Panc1 (cell line): ENCODE results near the gene FGA. TPM values are rescaled to one million over a fixed set of nuclear protein-coding genes. Genes with fewer than 3 reads are reported as not detected.

Source experiments
- ATAC-seq: fragments of 200-7000 bp; cut with Tn5 transposase; 2 replicates; pipeline ENCODE4 v1.9.1; 2020; ENCODE audit warnings: mild to moderate bottlenecking, moderate library complexity
- BruUV-seq: library from RNA; stranded (reverse); fragments of 400-500 nt; replicated peaks from 2 replicates; lab custom pipeline; 2021; lab: Mats Ljungman, UMichigan
- CTCF ChIA-PET: fragments of 300-600 bp; sonication (Branson Sonifier 250); formaldehyde crosslinking; loops from one replicate; lab custom pipeline; 2022; ENCODE audit warnings: antibody characterized with exemption; lab: Charles Lee
- POLR2A ChIA-PET: fragments of 300-600 bp; sonication (Branson Sonifier 250); formaldehyde crosslinking; loops from one replicate; lab custom pipeline; 2022; ENCODE audit warnings: antibody characterized with exemption; lab: Charles Lee
- DNase-seq: peaks from one replicate; pipeline ENCODE4 v3.0.0-alpha.2; 2010; ENCODE audit warnings: low read depth, low spot score
- H3K27ac ChIP-seq: 2 replicates; pipeline ENCODE4 v1.5.1; 2011; ENCODE audit warnings: mild to moderate bottlenecking, low read length, inconsistent platforms
- H3K27me3 ChIP-seq: fragments of 200-500 bp; sonication (Bioruptor generic); 2 replicates; pipeline ENCODE4 v1.6.0; 2014; ENCODE audit warnings: low read length, inconsistent platforms; ENCODE audit not compliant: control insufficient read depth, insufficient read depth
- H3K36me3 ChIP-seq: fragments of 200-500 bp; sonication (Bioruptor generic); 2 replicates; pipeline ENCODE4 v1.5.1; 2014; ENCODE audit warnings: inconsistent platforms, mild to moderate bottlenecking, low read length, moderate library complexity; ENCODE audit not compliant: control insufficient read depth, insufficient read depth
- H3K4me1 ChIP-seq: 2 replicates; pipeline ENCODE4 v1.5.1; 2011; ENCODE audit warnings: inconsistent platforms, mild to moderate bottlenecking, low read length, moderate library complexity; ENCODE audit not compliant: control insufficient read depth, insufficient read depth
- H3K4me3 ChIP-seq, 2 experiments: 2 replicates each; pipeline ENCODE4 v1.5.1; 2011 to 2012; ENCODE audit warnings: low read depth in 2 of 2, low read length in 2 of 2, mild to moderate bottlenecking in 2 of 2, inconsistent platforms in 1 of 2, moderate library complexity in 1 of 2
- H3K9me3 ChIP-seq: fragments of 200-500 bp; sonication (Bioruptor generic); 2 replicates; pipeline ENCODE4 v1.5.1; 2014; ENCODE audit warnings: low read depth, mild to moderate bottlenecking, inconsistent platforms, low read length, moderate library complexity; ENCODE audit not compliant: control insufficient read depth, insufficient read depth
- POLR2AphosphoS5 ChIP-seq: IDR thresholded peaks from 2 replicates; pipeline ENCODE4 v1.6.1; 2012; ENCODE audit warnings: mild to moderate bottlenecking, low read depth, low read length, moderate library complexity
- SIN3A ChIP-seq: IDR thresholded peaks from 2 replicates; pipeline ENCODE4 v1.6.1; 2012; ENCODE audit warnings: low read depth, mild to moderate bottlenecking, low read length, moderate library complexity, borderline replicate concordance; ENCODE audit not compliant: insufficient read depth
- TCF7L2 ChIP-seq: IDR thresholded peaks from 2 replicates; pipeline ENCODE4 v1.6.1; 2011; ENCODE audit warnings: mild to moderate bottlenecking, low read depth, low read length, inconsistent platforms
- in situ Hi-C: cut with HindIII; loops from 2 replicates; pipeline ENCODE4 v1.10.0; 2016; ENCODE audit warnings: low sequenced_read_pairs, low pct_unique_long_range_greater_than_20kb
- intact Hi-C: fragments of 100-400 bp; cut with micrococcal nuclease; formaldehyde crosslinking; loops from one replicate; pipeline ENCODE4 v1.10.0; 2022; ENCODE audit not compliant: unreplicated experiment
- total RNA-seq: library from RNA; stranded (reverse); gene quantifications from one replicate; pipeline ENCODE4 v1.2.1, GENCODE V29; 2021; ENCODE audit not compliant: unreplicated experiment
- TF ChIP-seq, protein P1 (sequence below): fragments of 450-650 bp; IDR thresholded peaks from 2 replicates; pipeline ENCODE4 v1.5.1; 2017; ENCODE audit warnings: mild to moderate bottlenecking
- TF ChIP-seq, protein P2 (sequence below), 2 experiments: IDR thresholded peaks; 2 replicates each; pipeline ENCODE4 v1.6.1; 2011 to 2012; ENCODE audit warnings: low read depth in 2 of 2, control low read depth in 1 of 2, low read length in 1 of 2, mild to moderate bottlenecking in 1 of 2, moderate library complexity in 1 of 2; ENCODE audit not compliant: insufficient read depth in 1 of 2

FGA gene
- total RNA-seq, 1 experiment from 2014 or later: 2.7 TPM

DNA sequence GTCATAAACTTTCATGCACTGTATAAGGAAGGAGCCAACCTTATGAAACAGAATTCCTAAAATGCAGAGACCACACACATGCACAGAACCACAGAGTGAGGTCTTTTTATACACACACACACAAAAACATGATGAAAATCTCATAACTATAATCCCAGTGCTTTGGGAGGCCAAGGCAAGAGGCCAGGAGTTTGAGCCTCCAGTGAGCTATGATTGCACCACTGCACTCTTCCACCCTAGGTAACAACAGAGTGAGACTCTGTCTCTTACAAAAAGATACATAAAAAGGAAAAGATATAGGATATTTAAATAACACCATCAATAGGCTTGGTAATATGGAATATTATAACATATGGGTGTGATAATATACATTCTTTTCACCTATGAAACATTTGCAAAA lies 10.6 kb downstream of the FGA start:
- CTCF ChIA-PET: no interaction called here
- no peaks in the 10 kb centered on the region for H3K9me3 ChIP-seq
- POLR2A ChIA-PET: no interaction called here

DNA sequence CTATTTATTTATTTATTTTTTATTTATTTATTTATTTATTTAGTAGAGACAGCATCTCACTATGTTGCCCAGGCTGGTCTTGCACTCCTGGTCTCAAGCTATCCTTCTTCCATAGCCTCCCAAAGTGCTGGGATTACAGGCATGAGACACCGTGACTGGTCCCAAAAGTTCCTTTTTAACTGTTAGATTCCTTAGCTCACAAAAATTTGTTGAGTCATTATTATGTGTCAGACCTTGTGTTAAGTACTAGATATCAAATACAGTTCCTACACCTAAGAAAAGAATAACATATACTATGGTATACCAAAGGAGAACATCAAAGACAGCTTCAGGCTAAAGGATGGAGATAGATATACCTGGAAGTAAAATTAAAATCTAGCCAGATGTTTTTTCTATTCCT lies 11.6 kb downstream of the FGA start:
- TF ChIP-seq POLR2AphosphoS5: no peak
- TF ChIP-seq, protein P1, sequence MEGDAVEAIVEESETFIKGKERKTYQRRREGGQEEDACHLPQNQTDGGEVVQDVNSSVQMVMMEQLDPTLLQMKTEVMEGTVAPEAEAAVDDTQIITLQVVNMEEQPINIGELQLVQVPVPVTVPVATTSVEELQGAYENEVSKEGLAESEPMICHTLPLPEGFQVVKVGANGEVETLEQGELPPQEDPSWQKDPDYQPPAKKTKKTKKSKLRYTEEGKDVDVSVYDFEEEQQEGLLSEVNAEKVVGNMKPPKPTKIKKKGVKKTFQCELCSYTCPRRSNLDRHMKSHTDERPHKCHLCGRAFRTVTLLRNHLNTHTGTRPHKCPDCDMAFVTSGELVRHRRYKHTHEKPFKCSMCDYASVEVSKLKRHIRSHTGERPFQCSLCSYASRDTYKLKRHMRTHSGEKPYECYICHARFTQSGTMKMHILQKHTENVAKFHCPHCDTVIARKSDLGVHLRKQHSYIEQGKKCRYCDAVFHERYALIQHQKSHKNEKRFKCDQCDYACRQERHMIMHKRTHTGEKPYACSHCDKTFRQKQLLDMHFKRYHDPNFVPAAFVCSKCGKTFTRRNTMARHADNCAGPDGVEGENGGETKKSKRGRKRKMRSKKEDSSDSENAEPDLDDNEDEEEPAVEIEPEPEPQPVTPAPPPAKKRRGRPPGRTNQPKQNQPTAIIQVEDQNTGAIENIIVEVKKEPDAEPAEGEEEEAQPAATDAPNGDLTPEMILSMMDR: no peak
- TF ChIP-seq, protein P2, sequence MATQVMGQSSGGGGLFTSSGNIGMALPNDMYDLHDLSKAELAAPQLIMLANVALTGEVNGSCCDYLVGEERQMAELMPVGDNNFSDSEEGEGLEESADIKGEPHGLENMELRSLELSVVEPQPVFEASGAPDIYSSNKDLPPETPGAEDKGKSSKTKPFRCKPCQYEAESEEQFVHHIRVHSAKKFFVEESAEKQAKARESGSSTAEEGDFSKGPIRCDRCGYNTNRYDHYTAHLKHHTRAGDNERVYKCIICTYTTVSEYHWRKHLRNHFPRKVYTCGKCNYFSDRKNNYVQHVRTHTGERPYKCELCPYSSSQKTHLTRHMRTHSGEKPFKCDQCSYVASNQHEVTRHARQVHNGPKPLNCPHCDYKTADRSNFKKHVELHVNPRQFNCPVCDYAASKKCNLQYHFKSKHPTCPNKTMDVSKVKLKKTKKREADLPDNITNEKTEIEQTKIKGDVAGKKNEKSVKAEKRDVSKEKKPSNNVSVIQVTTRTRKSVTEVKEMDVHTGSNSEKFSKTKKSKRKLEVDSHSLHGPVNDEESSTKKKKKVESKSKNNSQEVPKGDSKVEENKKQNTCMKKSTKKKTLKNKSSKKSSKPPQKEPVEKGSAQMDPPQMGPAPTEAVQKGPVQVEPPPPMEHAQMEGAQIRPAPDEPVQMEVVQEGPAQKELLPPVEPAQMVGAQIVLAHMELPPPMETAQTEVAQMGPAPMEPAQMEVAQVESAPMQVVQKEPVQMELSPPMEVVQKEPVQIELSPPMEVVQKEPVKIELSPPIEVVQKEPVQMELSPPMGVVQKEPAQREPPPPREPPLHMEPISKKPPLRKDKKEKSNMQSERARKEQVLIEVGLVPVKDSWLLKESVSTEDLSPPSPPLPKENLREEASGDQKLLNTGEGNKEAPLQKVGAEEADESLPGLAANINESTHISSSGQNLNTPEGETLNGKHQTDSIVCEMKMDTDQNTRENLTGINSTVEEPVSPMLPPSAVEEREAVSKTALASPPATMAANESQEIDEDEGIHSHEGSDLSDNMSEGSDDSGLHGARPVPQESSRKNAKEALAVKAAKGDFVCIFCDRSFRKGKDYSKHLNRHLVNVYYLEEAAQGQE (IDR thresholded peaks at IDR 0.05; ENCODE audit: insufficient read depth in 1 of 2, low read depth in 2 of 2, low read length in 1 of 2): no peak
- no peak for TF ChIP-seq SIN3A
- no peak for TF ChIP-seq TCF7L2
- no TSS peak for BruUV-seq
- ATAC-seq: no peak
- intact Hi-C loops (no loop called here), in situ Hi-C loops (no loop called here)
- H3K27ac ChIP-seq: no peak overlapping the region
- no peaks in the 10 kb centered on the region for H3K4me1 ChIP-seq
- H3K9me3 ChIP-seq: no peaks in the 10 kb centered on the region
- no peak overlapping the region for H3K4me3 ChIP-seq
- H3K27me3 ChIP-seq: no peaks in the 10 kb centered on the region
- DNase-seq: no peak
- H3K36me3 ChIP-seq: no peaks in the 10 kb centered on the region
- ChIA-PET POLR2A (no interaction called here), CTCF (no interaction called here)

More for the DNA sequence above, 10.6 kb downstream of the FGA start:
- no TSS peak for BruUV-seq
- ATAC-seq: no peak
- intact Hi-C loops (no loop called here), in situ Hi-C loops (no loop called here)
- DNase-seq: no peak
- Histone ChIP-seq H3K36me3 (no peaks in the 10 kb centered on the region), H3K4me3 (no peak overlapping the region), H3K4me1 (no peaks in the 10 kb centered on the region), H3K27me3 (no peaks in the 10 kb centered on the region), H3K27ac (no peak overlapping the region)
- TF ChIP-seq SIN3A (no peak), TCF7L2 (no peak), POLR2AphosphoS5 (no peak)
- TF ChIP-seq, protein P2 (IDR thresholded peaks at IDR 0.05; ENCODE audit: insufficient read depth in 1 of 2, low read depth in 2 of 2, low read length in 1 of 2): no peak
- TF ChIP-seq, protein P1: no peak
